Measurements from ENCODE around the gene ADIRF. TPM values are rescaled to one million over a fixed set of nuclear protein-coding genes. Genes with fewer than 3 reads are reported as not detected.

The ADIRF gene
- total RNA-seq, 1 donor from 2014 or later, result not detected

GRCh38 chr10:86954681-86955500 is 13.4 kb upstream of the ADIRF start:
- no peak for DNase-seq (ENCODE audit: low spot score, unreplicated experiment)
- H3K9me3 Mint-ChIP-seq (ENCODE audit: low read depth), result peaks cover 9% of the 10 kb centered on the region
- H3K4me1 Mint-ChIP-seq (ENCODE audit: low read depth), result peaks cover 28% of the 10 kb centered on the region
- no peaks in the 10 kb centered on the region for H3K27me3 Mint-ChIP-seq
- peaks cover 8% of the 10 kb centered on the region for H3K36me3 Mint-ChIP-seq (ENCODE audit: insufficient read depth)
- H3K4me3 Mint-ChIP-seq (ENCODE audit: low read depth), result no peak overlapping the region
- no peak for TF ChIP-seq CTCF (IDR thresholded peaks at IDR 0.05; ENCODE audit: unreplicated experiment)
- H3K27ac Mint-ChIP-seq, result peak overlapping the region; percentile 88

- peaks cover 8% of the 10 kb centered on the region for H3K36me3 Mint-ChIP-seq (ENCODE audit: insufficient read depth)
- peaks cover 31% of the 10 kb centered on the region for H3K4me1 Mint-ChIP-seq (ENCODE audit: low read depth)
- no peak for DNase-seq (ENCODE audit: low spot score, unreplicated experiment)
- no peak for TF ChIP-seq CTCF (IDR thresholded peaks at IDR 0.05; ENCODE audit: unreplicated experiment)
- no peak overlapping the region for H3K27ac Mint-ChIP-seq
- H3K27me3 Mint-ChIP-seq, result no peaks in the 10 kb centered on the region
- H3K9me3 Mint-ChIP-seq (ENCODE audit: low read depth), result peaks cover 9% of the 10 kb centered on the region
- no peak overlapping the region for H3K4me3 Mint-ChIP-seq (ENCODE audit: low read depth)
Measured at GRCh38 chr10:86955501-86956194, 12.6 kb upstream of the ADIRF start.

- peaks cover 9% of the 10 kb centered on the region for H3K9me3 Mint-ChIP-seq (ENCODE audit: low read depth)
- DNase-seq (ENCODE audit: low spot score, unreplicated experiment), result no peak
- H3K27ac Mint-ChIP-seq, result no peak overlapping the region
- TF ChIP-seq CTCF (IDR thresholded peaks at IDR 0.05; ENCODE audit: unreplicated experiment), result no peak
- H3K36me3 Mint-ChIP-seq (ENCODE audit: insufficient read depth), result peaks cover 8% of the 10 kb centered on the region
- no peak overlapping the region for H3K4me3 Mint-ChIP-seq (ENCODE audit: low read depth)
- H3K4me1 Mint-ChIP-seq (ENCODE audit: low read depth), result peaks cover 32% of the 10 kb centered on the region
- H3K27me3 Mint-ChIP-seq, result no peaks in the 10 kb centered on the region
Measured at GRCh38 chr10:86956195-86956847, 12.0 kb upstream of the ADIRF start.

- no peak overlapping the region for H3K4me3 Mint-ChIP-seq (ENCODE audit: low read depth)
- no peak overlapping the region for H3K27ac Mint-ChIP-seq
- no peak for DNase-seq (ENCODE audit: low spot score, unreplicated experiment)
Measured at GRCh38 chr10:86956848-86957448, 11.3 kb upstream of the ADIRF start.

More at GRCh38 chr10:86956848-86957448, 11.3 kb upstream of the ADIRF start:
- TF ChIP-seq CTCF (IDR thresholded peaks at IDR 0.05; ENCODE audit: unreplicated experiment), result no peak
- H3K9me3 Mint-ChIP-seq (ENCODE audit: low read depth), result peaks cover 6% of the 10 kb centered on the region
- H3K27me3 Mint-ChIP-seq, result no peaks in the 10 kb centered on the region
- peaks cover 4% of the 10 kb centered on the region for H3K36me3 Mint-ChIP-seq (ENCODE audit: insufficient read depth)
- peaks cover 32% of the 10 kb centered on the region for H3K4me1 Mint-ChIP-seq (ENCODE audit: low read depth)
